Colonic mucosa (tissue), 4 donors: ENCODE results near the gene GABBR2. TPM values are rescaled to one million over a fixed set of nuclear protein-coding genes. Genes with fewer than 3 reads are reported as not detected.

ENCODE experiments used
- DNase-seq: peaks from one replicate; pipeline ENCODE4 v3.0.0-alpha.2; 2020
- H3K27ac ChIP-seq: fragments of 200-600 bp; one replicate; pipeline ENCODE4 v1.8.0; 2021
- H3K27me3 ChIP-seq: fragments of 200-600 bp; one replicate; pipeline ENCODE4 v1.8.0; 2021
- H3K36me3 ChIP-seq: fragments of 200-600 bp; one replicate; pipeline ENCODE4 v1.8.0; 2021
- H3K4me1 ChIP-seq: fragments of 200-600 bp; one replicate; pipeline ENCODE4 v1.8.0; 2021; ENCODE audit warnings: mild to moderate bottlenecking
- H3K4me3 ChIP-seq: fragments of 200-600 bp; one replicate; pipeline ENCODE4 v1.8.0; 2021
- H3K9ac ChIP-seq, 2 donors: one replicate each; pipeline ENCODE4 v1.7.0; 2013; ENCODE audit warnings: control low read depth in 2 of 2, low read depth in 2 of 2, low read length in 2 of 2
- H3K9me3 ChIP-seq: fragments of 200-600 bp; one replicate; pipeline ENCODE4 v1.8.0; 2021
- intact Hi-C: fragments of 100-400 bp; cut with DNase I; formaldehyde crosslinking; loops from one replicate; pipeline ENCODE4 v1.14.1; 2022
- total RNA-seq, 2 donors: library from RNA; stranded (reverse); fragmentation: NEBNext Ultra II Directional in 1 of 2; extraction: Animal tissue kit (Norgen Biotek cat#: 25700) in 1 of 2; gene quantifications; one replicate each; pipeline ENCODE4 v1.2.1, GENCODE V29; 2021
- TF ChIP-seq, protein P1 (sequence below): fragments of 200-600 bp; IDR thresholded peaks from one replicate; pipeline ENCODE4 v1.8.0; 2022; ENCODE audit warnings: antibody characterized with exemption, mild to moderate bottlenecking
- donor health status: healthy.
- donor health status: DM: no; HTN: no; CAD: no.
- donor health status: DM: no; HTN: no; CAD: no.

The GABBR2 gene
- total RNA-seq, 2 donors from 2014 or later, result 0.05 TPM; not detected in 1

GRCh38 chr9:98428454-98428853 is 280.3 kb downstream of the GABBR2 start:
- intact Hi-C loops, result loop anchor here (10.0 kb wide), 1 partner anchor 56 kb away; no protein-coding TSS in a partner anchor
- H3K27ac ChIP-seq, result no peak overlapping the region
- no peak overlapping the region for H3K4me3 ChIP-seq
- no peak overlapping the region for H3K9ac ChIP-seq
- no peaks in the 10 kb centered on the region for H3K4me1 ChIP-seq
- TF ChIP-seq, protein P1, sequence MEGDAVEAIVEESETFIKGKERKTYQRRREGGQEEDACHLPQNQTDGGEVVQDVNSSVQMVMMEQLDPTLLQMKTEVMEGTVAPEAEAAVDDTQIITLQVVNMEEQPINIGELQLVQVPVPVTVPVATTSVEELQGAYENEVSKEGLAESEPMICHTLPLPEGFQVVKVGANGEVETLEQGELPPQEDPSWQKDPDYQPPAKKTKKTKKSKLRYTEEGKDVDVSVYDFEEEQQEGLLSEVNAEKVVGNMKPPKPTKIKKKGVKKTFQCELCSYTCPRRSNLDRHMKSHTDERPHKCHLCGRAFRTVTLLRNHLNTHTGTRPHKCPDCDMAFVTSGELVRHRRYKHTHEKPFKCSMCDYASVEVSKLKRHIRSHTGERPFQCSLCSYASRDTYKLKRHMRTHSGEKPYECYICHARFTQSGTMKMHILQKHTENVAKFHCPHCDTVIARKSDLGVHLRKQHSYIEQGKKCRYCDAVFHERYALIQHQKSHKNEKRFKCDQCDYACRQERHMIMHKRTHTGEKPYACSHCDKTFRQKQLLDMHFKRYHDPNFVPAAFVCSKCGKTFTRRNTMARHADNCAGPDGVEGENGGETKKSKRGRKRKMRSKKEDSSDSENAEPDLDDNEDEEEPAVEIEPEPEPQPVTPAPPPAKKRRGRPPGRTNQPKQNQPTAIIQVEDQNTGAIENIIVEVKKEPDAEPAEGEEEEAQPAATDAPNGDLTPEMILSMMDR, result no peak
- DNase-seq, result no peak
- H3K27me3 ChIP-seq, result no peaks in the 10 kb centered on the region
- no peaks in the 10 kb centered on the region for H3K36me3 ChIP-seq
- H3K9me3 ChIP-seq, result no peaks in the 10 kb centered on the region

DNA sequence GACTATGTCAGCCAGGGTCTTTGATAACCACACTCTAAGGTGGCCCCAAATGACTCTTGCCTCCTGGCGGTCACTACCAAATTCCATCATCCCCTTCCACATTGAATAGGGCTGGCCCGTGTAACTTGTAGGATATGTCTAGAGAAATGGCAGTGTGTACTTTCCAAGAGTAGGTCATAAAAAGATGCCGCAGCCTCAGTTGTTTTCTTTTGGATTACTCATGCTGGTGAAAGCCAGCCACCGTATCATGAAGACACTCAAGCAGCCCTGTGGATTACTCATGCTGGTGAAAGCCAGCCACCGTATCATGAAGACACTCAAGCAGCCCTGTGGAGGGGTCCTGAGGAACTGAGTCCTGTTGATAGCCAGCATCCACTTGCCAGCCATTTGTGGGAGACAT is 281.2 kb downstream of the GABBR2 start:
- Histone ChIP-seq H3K4me3 (no peak overlapping the region), H3K27ac (no peak overlapping the region), H3K4me1 (no peaks in the 10 kb centered on the region), H3K36me3 (no peaks in the 10 kb centered on the region), H3K27me3 (no peaks in the 10 kb centered on the region), H3K9ac (no peak overlapping the region), H3K9me3 (no peaks in the 10 kb centered on the region)
- TF ChIP-seq, protein P1, result no peak
- intact Hi-C loops, result loop anchor here (10.0 kb wide), 1 partner anchor 57 kb away; no protein-coding TSS in a partner anchor
- no peak for DNase-seq

DNA sequence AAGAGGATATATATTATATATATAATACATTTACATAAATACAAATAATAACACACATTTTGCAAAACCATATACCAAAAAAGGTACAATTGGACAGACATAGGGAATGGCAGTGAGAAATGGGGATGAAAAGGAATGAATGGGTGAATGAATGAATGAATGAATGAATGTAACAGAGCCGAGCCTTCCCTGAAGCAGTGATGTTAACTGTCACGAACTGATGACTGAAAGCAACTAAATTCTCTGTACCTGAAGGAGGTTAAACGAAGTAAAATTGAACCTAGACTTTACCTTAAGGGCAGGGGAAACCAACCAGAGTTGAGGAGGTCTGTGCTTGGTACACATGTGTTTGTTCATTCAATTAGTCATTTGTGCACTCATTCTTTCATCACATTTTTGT is 283.7 kb downstream of the GABBR2 start:
- no peak for DNase-seq
- intact Hi-C loops, result loop anchor here (10.0 kb wide), 1 partner anchor 60 kb away; no protein-coding TSS in a partner anchor
- H3K4me1 ChIP-seq, result no peaks in the 10 kb centered on the region
- no peak overlapping the region for H3K27ac ChIP-seq
- no peaks in the 10 kb centered on the region for H3K36me3 ChIP-seq
- no peak overlapping the region for H3K9ac ChIP-seq
- no peaks in the 10 kb centered on the region for H3K27me3 ChIP-seq
- TF ChIP-seq, protein P1, result no peak
- H3K9me3 ChIP-seq, result no peaks in the 10 kb centered on the region
- H3K4me3 ChIP-seq, result no peak overlapping the region

DNA sequence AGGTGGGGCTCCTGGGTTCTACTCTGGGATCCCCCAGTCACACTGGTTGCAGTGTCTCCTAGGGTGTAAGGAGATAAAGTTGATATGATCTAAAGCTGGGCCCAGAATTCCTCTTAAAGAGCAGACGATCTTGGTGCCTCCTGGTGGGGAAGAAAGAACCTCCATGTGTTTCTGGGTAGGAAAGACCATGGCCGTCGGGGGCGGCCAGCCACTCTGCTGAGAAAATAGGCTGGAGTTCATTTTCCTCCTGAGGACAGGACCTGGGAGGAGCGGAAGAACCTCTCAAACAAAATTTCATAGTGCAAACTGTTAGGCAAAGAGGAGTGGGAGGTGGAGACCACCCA is 289.5 kb downstream of the GABBR2 start:
- intact Hi-C loops, result no loop called here
- no peak for DNase-seq

GRCh38 chr9:98418578-98419259 is 290.0 kb downstream of the GABBR2 start:
- no peaks in the 10 kb centered on the region for H3K4me1 ChIP-seq
- no peak for DNase-seq
- no peak overlapping the region for H3K4me3 ChIP-seq
- H3K9ac ChIP-seq, result no peak overlapping the region
- TF ChIP-seq, protein P1, result no peak
- no peaks in the 10 kb centered on the region for H3K9me3 ChIP-seq
- H3K27ac ChIP-seq, result no peak overlapping the region
- H3K36me3 ChIP-seq, result no peaks in the 10 kb centered on the region
- H3K27me3 ChIP-seq, result no peaks in the 10 kb centered on the region
- intact Hi-C loops, result no loop called here

More for the DNA sequence above, 289.5 kb downstream of the GABBR2 start:
- TF ChIP-seq, protein P1, result no peak
- H3K9me3 ChIP-seq, result no peaks in the 10 kb centered on the region
- H3K27ac ChIP-seq, result no peak overlapping the region
- no peaks in the 10 kb centered on the region for H3K4me1 ChIP-seq
- H3K36me3 ChIP-seq, result no peaks in the 10 kb centered on the region
- no peaks in the 10 kb centered on the region for H3K27me3 ChIP-seq
- no peak overlapping the region for H3K9ac ChIP-seq
- H3K4me3 ChIP-seq, result no peak overlapping the region
